NCI-H1694 (cell line): ENCODE measurements around the gene SELENOK.

Experiments used
- DNase-seq: peaks from one replicate; lab custom pipeline; 2025; lab: John Stamatoyannopoulos, UW

SELENOK gene

DNA sequence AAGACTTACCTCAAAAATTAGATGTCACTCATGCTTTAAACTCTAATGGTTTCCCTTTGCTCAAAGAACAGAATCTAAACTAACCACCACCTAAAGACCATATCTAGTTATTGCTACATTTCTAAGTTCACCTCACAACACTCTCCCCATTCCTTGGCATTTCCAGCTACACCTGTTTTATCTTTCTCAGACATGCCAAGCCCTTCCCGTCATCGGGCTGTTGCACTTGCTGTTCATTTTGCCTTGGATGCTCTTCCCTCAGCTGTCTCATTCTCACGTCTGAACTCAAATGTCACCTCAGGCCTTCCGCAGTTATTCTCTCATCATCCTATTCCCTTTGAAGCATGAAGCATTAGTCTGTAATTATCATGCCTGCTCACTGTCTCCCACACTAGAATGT is 8.7 kb downstream of the SELENOK start:
- no peak for DNase-seq

- no peak for DNase-seq
Observed at GRCh38 chr3:53881691-53882593, 9.7 kb downstream of the SELENOK start, which contains the start of gene ACTR8. ACTR8 (minus strand) TSS chr3:53882152; CDS start chr3:53882101, 51 bp downstream.

- no peak for DNase-seq
Observed at GRCh38 chr3:53880396-53881345, 11.0 kb downstream of the SELENOK start.

GRCh38 chr3:53865732-53866499 is 25.7 kb downstream of the SELENOK start:
- DNase-seq: no peak

DNA sequence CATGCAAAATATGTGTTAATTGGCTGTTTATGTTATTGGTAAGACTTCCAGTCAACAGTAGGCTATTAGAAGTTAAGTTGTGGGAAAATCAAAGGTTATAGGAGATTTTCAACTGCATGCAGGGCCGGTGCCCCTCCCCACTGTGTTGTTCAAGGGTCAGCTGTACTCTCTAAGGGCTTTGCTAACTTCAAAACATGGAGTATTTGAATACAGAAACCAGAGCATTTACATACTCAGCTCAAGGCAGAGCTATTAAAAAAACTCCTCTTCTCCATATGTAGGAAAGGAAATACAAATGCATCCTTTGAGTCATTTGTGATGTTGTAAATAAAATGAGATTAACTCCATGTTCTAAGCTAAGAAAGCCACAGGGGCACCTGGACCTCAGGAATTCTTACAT is 28.5 kb downstream of the SELENOK start:
- no peak for DNase-seq

DNA sequence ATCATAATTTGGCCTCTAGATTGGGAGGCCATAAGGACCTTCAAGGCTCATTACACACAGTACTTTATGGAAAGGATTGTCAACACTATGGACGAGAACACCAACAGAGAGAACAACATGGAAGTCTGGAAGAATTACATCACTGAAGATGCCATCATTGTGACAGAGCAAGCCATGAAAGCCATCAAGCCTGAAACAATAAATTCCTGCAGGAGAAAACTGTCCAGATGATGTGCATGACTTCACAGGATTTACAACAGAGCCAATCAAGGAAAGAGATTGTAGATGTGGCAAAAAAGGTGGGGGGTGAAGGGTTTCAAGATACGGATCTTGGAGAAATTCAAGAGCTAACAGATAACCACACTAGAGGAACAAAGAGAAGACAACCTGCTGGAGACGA is 29.4 kb downstream of the SELENOK start:
- DNase-seq: no peak

DNA sequence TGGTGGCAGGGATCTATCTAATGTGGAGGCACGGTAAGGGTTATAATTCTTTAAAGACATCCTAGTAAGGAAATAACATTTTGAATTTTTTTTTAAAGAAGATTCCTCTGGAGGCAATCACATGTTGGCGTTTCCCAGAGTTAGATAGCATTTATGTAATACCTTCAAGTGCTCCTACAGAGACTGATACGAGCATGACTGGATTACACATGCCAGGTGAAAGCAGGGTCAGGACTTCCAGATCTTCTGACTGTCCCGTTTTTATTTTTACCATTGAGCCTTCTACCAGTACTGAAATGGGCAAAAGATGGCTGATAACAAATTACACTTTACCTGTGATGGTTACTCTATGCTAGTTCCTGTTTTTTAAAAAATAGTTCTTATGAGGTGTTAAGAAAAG is 31.5 kb downstream of the SELENOK start:
- DNase-seq: no peak

- DNase-seq: no peak
Observed at GRCh38 chr3:53859178-53859577, 32.5 kb downstream of the SELENOK start.

DNA sequence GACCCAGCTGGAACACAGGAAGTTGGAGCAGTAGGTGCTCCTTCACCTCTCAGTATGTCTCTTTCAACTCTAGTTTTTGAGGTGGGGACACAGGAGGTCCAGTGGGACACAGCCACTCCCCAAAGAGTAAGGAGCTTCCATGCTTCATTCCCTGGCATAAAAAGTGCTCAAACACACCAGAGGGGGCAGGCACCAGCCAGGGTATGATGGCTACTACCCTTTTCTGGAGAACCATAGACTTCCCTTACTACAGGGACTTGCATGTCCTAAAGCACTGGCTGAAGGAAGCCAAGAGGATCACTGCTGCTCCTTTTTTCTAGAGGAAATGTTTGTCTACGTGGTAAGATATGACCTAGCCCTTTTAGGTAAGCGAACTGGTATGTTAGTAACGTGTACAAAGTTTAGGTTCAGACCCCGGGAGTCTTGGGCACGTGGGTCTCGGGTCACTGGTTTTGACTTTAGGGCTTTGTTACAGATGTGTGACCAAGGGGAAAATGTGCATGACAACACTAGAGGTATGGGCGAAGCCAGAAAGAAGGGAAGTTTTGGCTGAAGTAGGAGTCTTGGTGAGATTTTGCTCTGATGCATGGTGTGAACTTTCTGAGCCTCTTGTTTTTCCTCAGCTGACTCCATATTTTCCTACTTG is 33.4 kb downstream of the SELENOK start:
- DNase-seq: no peak

- no peak for DNase-seq
Observed at GRCh38 chr3:53856964-53857363, 34.7 kb downstream of the SELENOK start.

GRCh38 chr3:53850895-53851294 is 40.8 kb downstream of the SELENOK start:
- no peak for DNase-seq

GRCh38 chr3:53849916-53850315 is 41.7 kb downstream of the SELENOK start:
- no peak for DNase-seq

GRCh38 chr3:53846851-53847155 is 44.9 kb downstream of the SELENOK start:
- no peak for DNase-seq

DNA sequence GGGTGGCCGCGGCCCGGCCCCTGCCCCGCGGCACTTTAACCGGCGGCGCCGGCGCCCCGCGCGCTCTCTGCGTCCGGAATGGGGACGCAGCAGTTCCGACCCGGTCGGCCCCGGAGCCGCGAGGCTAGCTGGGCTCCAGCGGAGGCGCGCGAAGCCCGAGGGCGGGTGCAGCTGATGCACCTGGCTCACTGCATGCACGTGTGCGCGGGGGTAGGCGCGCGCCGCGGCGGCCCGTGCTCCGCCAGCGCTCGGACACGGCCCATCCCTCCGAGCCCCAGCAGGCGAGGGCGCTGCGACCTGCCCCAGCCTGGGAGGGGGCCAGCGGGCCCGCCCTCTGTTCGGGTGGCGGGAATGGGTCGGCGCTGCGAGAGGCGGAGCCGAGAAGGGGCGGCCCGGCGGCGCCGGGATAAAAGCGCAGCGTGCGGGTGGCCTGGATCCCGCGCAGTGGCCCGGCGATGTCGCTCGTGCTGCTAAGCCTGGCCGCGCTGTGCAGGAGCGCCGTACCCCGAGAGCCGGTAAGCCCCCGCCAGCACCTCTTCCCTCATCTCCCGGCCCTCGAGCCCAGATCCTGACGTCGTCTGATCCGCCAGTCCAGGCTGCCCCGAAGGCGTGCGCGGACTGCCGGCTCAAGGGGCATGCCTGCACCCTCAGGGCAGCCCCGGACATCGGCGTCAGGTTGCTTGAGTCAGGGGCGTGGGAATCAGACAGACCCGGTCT is 45.4 kb downstream of the SELENOK start, which contains the start of the genes CHDH and IL17RB:
Gene CHDH, minus strand, starts transcription at position 286 of the 717 bp plus-strand sequence. CDS start 22,411 bp downstream, outside the sequence.
Gene IL17RB, plus strand, starts transcription at position 435 of the 717 bp plus-strand sequence. Its CDS starts 21 bp downstream, at position 456.
- DNase-seq: no peak

DNA sequence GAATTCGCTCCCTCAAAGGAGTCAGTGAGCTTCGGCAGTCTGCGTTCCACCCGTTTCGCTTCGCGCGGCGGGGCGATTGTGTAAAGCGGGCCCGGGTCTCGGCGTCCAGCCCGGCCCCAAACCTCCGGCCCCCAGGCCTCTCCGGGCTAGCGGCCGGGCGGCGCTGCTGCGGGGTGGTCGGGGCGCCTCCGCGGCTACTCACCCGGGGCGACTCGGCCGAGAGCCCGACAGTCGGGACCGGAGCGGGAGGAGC is 45.9 kb downstream of the SELENOK start:
- DNase-seq: no peak

DNA sequence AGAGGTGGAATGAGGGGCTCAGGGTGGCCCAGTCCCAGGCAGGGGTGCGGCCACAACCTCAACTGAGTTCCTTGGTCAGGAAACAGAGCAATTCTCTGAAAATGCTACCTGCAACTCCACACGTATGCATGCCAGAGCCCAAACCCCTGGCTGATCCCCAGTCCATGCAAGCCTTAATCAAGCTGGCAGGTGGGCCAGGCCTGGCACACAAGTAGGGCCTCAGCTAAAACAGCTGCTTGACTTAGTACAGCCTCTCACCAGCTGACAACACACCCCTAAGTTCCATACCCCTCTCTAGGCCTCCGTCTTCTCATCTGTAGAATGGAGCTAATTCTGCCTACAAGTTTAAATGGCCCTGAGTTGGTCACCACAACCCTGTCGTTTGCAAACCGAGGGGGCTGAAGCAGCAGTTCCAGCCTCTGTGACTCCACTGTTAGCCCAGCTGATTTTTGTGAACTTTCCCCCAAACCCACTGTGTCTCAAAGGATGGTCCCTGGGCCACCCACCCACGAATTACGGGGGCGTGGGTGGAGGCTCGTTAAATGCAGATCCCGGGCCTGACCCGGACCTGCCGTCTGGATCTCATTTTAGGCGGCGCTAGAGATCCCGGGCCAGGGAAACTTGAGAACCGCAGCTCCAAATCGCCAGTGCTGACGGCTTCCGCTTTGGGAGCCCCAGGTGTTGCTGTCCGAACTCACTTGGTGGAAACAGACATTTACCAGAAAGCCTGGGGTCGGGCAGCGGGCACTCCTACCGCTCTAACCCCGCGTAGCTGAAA is 46.4 kb downstream of the SELENOK start:
- DNase-seq: no peak

DNA sequence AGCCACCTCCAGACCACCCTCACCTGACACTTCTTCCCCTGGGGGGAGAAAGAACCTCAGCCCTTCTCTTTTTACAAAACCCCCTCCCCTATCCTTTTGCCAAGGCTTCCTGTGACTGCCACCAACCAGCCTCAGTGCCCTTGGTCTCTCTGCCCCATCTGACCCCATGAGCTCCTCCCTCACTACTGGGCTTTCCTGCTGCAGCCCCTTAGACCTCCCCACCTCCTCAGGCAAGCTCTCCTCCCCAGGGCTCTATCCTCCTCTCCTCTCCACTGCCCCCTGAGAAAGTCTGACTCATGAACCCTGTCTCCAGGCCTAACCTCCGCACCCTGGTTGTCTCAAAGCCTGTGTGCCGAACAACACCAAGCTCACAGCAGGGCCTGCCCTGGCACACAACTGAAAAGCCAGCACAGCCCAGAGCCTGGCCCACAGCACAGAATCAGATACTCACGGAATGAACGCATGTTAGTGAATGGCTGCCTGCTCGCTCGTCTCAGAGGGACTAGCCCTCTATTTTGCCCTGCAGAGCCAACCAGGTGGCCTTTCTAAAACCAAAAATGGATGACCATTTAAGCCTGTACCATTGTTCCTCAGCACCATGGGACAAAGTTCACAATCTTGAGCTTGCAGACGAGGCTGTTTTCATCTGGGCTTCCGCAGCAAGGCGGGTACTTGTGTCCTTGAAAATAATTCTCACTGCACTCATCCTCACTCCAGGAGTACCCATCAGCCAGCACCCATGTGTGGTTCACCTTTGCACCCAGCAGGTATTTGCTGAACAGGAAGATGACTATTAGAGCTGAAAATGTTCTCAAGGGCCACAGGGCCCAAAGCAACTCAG is 47.2 kb downstream of the SELENOK start:
- no peak for DNase-seq

DNA sequence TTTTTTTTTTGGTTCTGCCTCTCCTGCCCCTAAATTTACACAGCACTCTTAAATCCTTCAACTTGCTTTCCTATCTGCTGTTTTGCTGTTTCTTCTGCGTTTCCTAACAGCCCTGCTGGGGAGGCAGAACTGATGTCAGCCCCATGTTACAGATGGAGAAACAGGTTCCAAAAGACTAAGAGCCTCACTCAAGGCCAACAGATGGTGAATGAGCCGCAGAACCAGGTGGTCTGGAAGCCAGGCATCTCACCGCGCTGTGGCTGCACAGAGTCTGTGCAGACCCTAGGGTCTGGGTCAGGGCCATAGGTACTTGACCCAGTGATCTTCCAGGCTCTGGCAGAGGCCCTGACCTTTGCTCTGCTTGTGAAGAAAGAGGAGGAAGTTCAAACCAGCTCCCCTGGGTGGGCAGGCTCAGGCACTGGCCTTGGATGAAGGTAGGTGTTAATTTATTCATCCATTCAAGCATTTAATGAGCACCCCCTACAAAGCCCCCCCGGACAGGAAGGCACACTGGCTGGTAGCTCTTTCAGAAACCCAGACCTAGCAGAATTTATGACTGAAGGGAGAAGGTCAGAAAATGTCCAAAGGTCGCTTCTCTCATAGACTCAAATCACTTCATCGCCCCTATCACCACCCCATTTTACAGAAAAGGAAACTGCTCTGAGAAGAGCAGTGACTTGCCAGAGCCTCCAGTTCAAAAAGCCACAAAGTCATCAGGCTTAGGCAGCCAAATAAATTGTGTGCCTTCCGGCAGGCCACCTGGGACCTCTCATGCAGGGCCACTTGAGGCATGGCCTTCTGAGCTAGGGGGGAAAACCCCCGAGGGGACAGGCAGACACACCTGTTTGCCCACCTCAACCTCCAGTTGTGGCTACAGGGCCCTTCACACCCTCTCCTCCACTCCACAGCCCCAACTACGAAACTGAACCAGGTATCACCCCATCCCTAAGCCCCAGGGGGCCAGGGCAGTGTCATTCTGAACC is 48.2 kb downstream of the SELENOK start:
- DNase-seq: no peak
